ENCODE data around the gene GNPTAB. TPM values are rescaled to one million over a fixed set of nuclear protein-coding genes. Genes with fewer than 3 reads are reported as not detected.

GNPTAB gene
- total and polyA plus RNA-seq, 2 donors (not counting 1 experiment from before 2014, with no cell fraction given): 10.4 to 79.4 TPM

GRCh38 chr12:101733166-101733565 lies 97.6 kb downstream of the GNPTAB start:
- TF ChIP-seq EZH2 (IDR thresholded peaks at IDR 0.05; ENCODE audit: borderline replicate concordance, insufficient read depth, low read depth, low read length, poor library complexity, severe bottlenecking) (no peak), CTCF (IDR thresholded peaks at IDR 0.05) (no peak)
- H3K9ac ChIP-seq (ENCODE audit: low read length): no peak overlapping the region
- peaks cover 0 to 4% of the 10 kb centered on the region in 2 experiments for H3K36me3 ChIP-seq (replicated peaks in 1 of 2; ENCODE audit: control extremely low read depth in 1 of 2, control insufficient read depth in 1 of 2, extremely low read depth in 1 of 2, insufficient read depth in 2 of 2, low read length in 1 of 2)
- peak overlapping the region; percentile 5 for H3K27ac Mint-ChIP-seq
- H3K9me3 Mint-ChIP-seq (ENCODE audit: insufficient read depth): no peaks in the 10 kb centered on the region
- H2AFZ ChIP-seq (ENCODE audit: insufficient read depth, low read depth, low read length, poor library complexity, severe bottlenecking): no peak overlapping the region
- DNase-seq: no peak
- peaks cover 16% of the 10 kb centered on the region for H3K4me1 Mint-ChIP-seq
- peaks cover 8% of the 10 kb centered on the region in 2 donors for H3K4me1 ChIP-seq (ENCODE audit: control insufficient read depth in 2 of 2, insufficient read depth in 2 of 2, low read length in 2 of 2)
- H3K9me3 ChIP-seq (ENCODE audit: control extremely low read depth in 1 of 3, control insufficient read depth in 2 of 3, insufficient read depth in 1 of 3, low read length in 2 of 3): no peaks in the 10 kb centered on the region
- ChIA-PET CTCF (interaction anchor here (0.6 to 2.0 kb wide), 5 partner anchors 9 to 162 kb away, joined by 3 to 8 read pairs (median 5); no protein-coding TSS in a partner anchor), POLR2A (interaction anchor here (0.7 kb wide), 1 partner anchor 11 kb away, joined by 3 read pairs; no protein-coding TSS in a partner anchor)
- H3K79me2 ChIP-seq (ENCODE audit: control insufficient read depth, insufficient read depth, low read length): no peaks in the 10 kb centered on the region
- intact Hi-C loops (cut with micrococcal nuclease): no loop called here
- H3K4me3 Mint-ChIP-seq: no peak overlapping the region
- H3K4me3 ChIP-seq (ENCODE audit: control extremely low read depth in 1 of 5, extremely low read depth in 1 of 5, insufficient read depth in 1 of 5, low read depth in 2 of 5, low read length in 4 of 5): no peak overlapping the region
- no peaks in the 10 kb centered on the region for H3K27me3 Mint-ChIP-seq
- no peak for ATAC-seq (ENCODE audit: low read depth)
- no CpG with 5 or more reads among the region's 2 CpGs for WGBS (ENCODE audit: insufficient coverage)
- no peak overlapping the region for H3K27ac ChIP-seq (ENCODE audit: low read length in 2 of 2)
- no peaks in the 10 kb centered on the region for H3K27me3 ChIP-seq (replicated peaks in 1 of 4; ENCODE audit: control extremely low read depth in 1 of 4, control insufficient read depth in 3 of 4, insufficient read depth in 4 of 4, low read length in 3 of 4)
- H3K4me2 ChIP-seq (replicated peaks; ENCODE audit: low read depth, low read length, poor library complexity, severe bottlenecking): no peak overlapping the region
- no peaks in the 10 kb centered on the region for H4K20me1 ChIP-seq (ENCODE audit: control insufficient read depth, insufficient read depth, low read length, poor library complexity, severe bottlenecking)

GRCh38 chr12:101732318-101732717 lies 98.4 kb downstream of the GNPTAB start:
- ATAC-seq (ENCODE audit: low read depth) (peak; percentile 41), DNase-seq (peak; percentile 39)
- Histone ChIP-seq H3K27ac (ENCODE audit: low read length in 2 of 2) (no peak overlapping the region), H3K9ac (ENCODE audit: low read length) (no peak overlapping the region), H2AFZ (ENCODE audit: insufficient read depth, low read depth, low read length, poor library complexity, severe bottlenecking) (no peak overlapping the region), H3K4me3 (ENCODE audit: control extremely low read depth in 1 of 5, extremely low read depth in 1 of 5, insufficient read depth in 1 of 5, low read depth in 2 of 5, low read length in 4 of 5) (no peak overlapping the region), H3K27me3 (replicated peaks in 1 of 4; ENCODE audit: control extremely low read depth in 1 of 4, control insufficient read depth in 3 of 4, insufficient read depth in 4 of 4, low read length in 3 of 4) (no peaks in the 10 kb centered on the region), H3K79me2 (ENCODE audit: control insufficient read depth, insufficient read depth, low read length) (no peaks in the 10 kb centered on the region), H3K9me3 (ENCODE audit: control extremely low read depth in 1 of 3, control insufficient read depth in 2 of 3, insufficient read depth in 1 of 3, low read length in 2 of 3) (no peaks in the 10 kb centered on the region), H3K4me1 (ENCODE audit: control insufficient read depth in 2 of 2, insufficient read depth in 2 of 2, low read length in 2 of 2) (peaks cover 8% of the 10 kb centered on the region in 2 donors), H3K36me3 (replicated peaks in 1 of 2; ENCODE audit: control extremely low read depth in 1 of 2, control insufficient read depth in 1 of 2, extremely low read depth in 1 of 2, insufficient read depth in 2 of 2, low read length in 1 of 2) (peaks cover 0 to 4% of the 10 kb centered on the region in 2 experiments), H4K20me1 (ENCODE audit: control insufficient read depth, insufficient read depth, low read length, poor library complexity, severe bottlenecking) (no peaks in the 10 kb centered on the region), H3K4me2 (replicated peaks; ENCODE audit: low read depth, low read length, poor library complexity, severe bottlenecking) (peak overlapping the region; percentile 12)
- H3K9me3 Mint-ChIP-seq (ENCODE audit: insufficient read depth): no peaks in the 10 kb centered on the region
- TF ChIP-seq EZH2 (IDR thresholded peaks at IDR 0.05; ENCODE audit: borderline replicate concordance, insufficient read depth, low read depth, low read length, poor library complexity, severe bottlenecking): no peak
- TF ChIP-seq CTCF (IDR thresholded peaks at IDR 0.05): no peak
- no peak overlapping the region for H3K4me3 Mint-ChIP-seq
- intact Hi-C loops (cut with micrococcal nuclease): loop anchor here (1.0 kb wide), 1 partner anchor 11 kb away; no protein-coding TSS in a partner anchor
- peak overlapping the region; percentile 24 for H3K27ac Mint-ChIP-seq
- no CpG with 5 or more reads among the region's 1 CpG for WGBS (ENCODE audit: insufficient coverage)
- ChIA-PET POLR2A (no interaction called here), CTCF (interaction anchor here (1.4 to 2.0 kb wide), 2 partner anchors 10 to 162 kb away, joined by 5 to 8 read pairs; no protein-coding TSS in a partner anchor)
- peaks cover 16% of the 10 kb centered on the region for H3K4me1 Mint-ChIP-seq
- no peaks in the 10 kb centered on the region for H3K27me3 Mint-ChIP-seq
